ENCODE data around the gene UGDH. TPM values are rescaled to one million over a fixed set of nuclear protein-coding genes. Genes with fewer than 3 reads are reported as not detected.

The UGDH gene
- total and polyA plus RNA-seq, 2 of the 13 experiments (the other 11 are each of a cell fraction or from before 2014, with no cell fraction given): 99.0 to 384 TPM

DNA sequence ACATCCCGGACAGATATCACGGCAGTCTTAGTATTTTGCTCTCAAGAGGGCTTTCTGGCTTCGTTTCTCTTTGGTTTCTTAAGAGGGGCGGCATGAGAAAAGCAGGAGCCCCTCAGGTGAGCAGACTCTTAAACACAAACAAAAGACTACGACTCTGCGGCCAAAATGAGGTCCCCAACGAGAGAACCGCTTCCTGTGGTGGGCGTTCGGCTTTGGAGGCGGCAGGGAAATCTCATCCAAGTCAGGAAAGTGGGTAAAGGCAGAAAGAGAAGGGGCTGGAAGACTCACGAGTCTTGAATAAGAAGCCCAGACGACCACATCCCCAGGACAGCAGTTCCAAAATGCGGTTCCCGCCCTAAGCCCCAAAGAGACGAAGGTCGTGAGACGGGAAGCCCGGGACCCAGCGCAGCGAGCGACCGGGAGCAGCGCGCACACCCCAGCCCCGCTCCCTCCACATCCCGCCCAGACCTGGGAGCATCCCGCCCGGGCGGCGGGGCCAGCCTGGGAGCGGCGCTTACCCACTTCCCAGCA, 409 bp downstream of the UGDH start (continued):
- TF ChIP-seq, protein P1, sequence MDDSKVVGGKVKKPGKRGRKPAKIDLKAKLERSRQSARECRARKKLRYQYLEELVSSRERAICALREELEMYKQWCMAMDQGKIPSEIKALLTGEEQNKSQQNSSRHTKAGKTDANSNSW (CRISPR knock-in tag; IDR thresholded peaks at IDR 0.05; ENCODE audit: borderline replicate concordance): 0 out of 2 replicates have a peak, but pooled peaks have one; percentile 9
- TF ChIP-seq ZNF333 (CRISPR knock-in tag; IDR thresholded peaks at IDR 0.05; ENCODE audit: borderline replicate concordance) (0 out of 2 replicates have a peak, but pooled peaks have one; percentile 17), REL (CRISPR knock-in tag; conservative IDR thresholded peaks at IDR 0.05) (no peak), ZNF430 (CRISPR knock-in tag; IDR thresholded peaks at IDR 0.05) (no peak), JUND (CRISPR knock-in tag; IDR thresholded peaks at IDR 0.05) (peak; percentile 28; the same call in 1 of the 2 replicates), EEA1 (CRISPR knock-in tag; IDR thresholded peaks at IDR 0.05; ENCODE audit: borderline replicate concordance) (peak; percentile 31; the same call in 1 of the 2 replicates), BRD4 (CRISPR knock-in tag; IDR thresholded peaks at IDR 0.05) (peak; percentile 72), AGO2 (optimal IDR thresholded peaks at IDR 0.05; ENCODE audit: low read depth, low read length) (peak; percentile 99), ZNF17 (CRISPR knock-in tag; IDR thresholded peaks at IDR 0.05) (no peak), SRSF4 (IDR thresholded peaks at IDR 0.05; ENCODE audit: low read depth, low read length, poor library complexity, severe bottlenecking) (peak; percentile 66), ZNF75D (CRISPR knock-in tag; IDR thresholded peaks at IDR 0.05; ENCODE audit: borderline replicate concordance) (0 out of 2 replicates have a peak, but pooled peaks have one; percentile 59), ISX (CRISPR knock-in tag; conservative IDR thresholded peaks at IDR 0.05) (no peak), NCOA1 (CRISPR knock-in tag; IDR thresholded peaks at IDR 0.05) (0 out of 2 replicates have a peak, but pooled peaks have one; percentile 8), ZNF10 (CRISPR knock-in tag; IDR thresholded peaks at IDR 0.05; ENCODE audit: borderline replicate concordance, low read depth) (no peak), GLI4 (CRISPR knock-in tag; IDR thresholded peaks at IDR 0.05; ENCODE audit: borderline replicate concordance) (peak; percentile 24; the same call in 1 of the 2 replicates), HNRNPK (IDR thresholded peaks at IDR 0.05; ENCODE audit: low read depth, low read length, poor library complexity, severe bottlenecking) (no peak), ZSCAN25 (CRISPR knock-in tag; IDR thresholded peaks at IDR 0.05) (peak; percentile 6; the same call in 1 of the 2 replicates), ZNF713 (CRISPR knock-in tag; IDR thresholded peaks at IDR 0.05) (no peak), MAF1 (CRISPR knock-in tag; IDR thresholded peaks at IDR 0.05; ENCODE audit: borderline replicate concordance) (no peak), SOX13 (IDR thresholded peaks at IDR 0.05) (no peak), SOX13 (CRISPR knock-in tag; conservative IDR thresholded peaks at IDR 0.05 in 1 of 2, IDR thresholded peaks at IDR 0.05 in 1 of 2) (0 out of 4 replicates have a peak, but pooled peaks of 1 of the 2 experiments have one; percentile 55)
- TF ChIP-seq, protein P2, sequence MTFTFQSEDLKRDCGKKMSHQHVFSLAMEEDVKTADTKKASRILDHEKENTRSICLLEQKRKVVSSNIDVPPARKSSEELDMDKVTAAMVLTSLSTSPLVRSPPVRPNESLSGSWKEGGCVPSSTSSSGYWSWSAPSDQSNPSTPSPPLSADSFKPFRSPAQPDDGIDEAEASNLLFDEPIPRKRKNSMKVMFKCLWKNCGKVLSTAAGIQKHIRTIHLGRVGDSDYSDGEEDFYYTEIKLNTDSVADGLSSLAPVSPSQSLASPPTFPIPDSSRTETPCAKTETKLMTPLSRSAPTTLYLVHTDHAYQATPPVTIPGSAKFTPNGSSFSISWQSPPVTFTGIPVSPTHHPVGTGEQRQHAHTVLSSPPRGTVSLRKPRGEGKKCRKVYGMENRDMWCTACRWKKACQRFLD (CRISPR knock-in tag; IDR thresholded peaks at IDR 0.05; ENCODE audit: borderline replicate concordance): no peak
- TF ChIP-seq, protein P3, sequence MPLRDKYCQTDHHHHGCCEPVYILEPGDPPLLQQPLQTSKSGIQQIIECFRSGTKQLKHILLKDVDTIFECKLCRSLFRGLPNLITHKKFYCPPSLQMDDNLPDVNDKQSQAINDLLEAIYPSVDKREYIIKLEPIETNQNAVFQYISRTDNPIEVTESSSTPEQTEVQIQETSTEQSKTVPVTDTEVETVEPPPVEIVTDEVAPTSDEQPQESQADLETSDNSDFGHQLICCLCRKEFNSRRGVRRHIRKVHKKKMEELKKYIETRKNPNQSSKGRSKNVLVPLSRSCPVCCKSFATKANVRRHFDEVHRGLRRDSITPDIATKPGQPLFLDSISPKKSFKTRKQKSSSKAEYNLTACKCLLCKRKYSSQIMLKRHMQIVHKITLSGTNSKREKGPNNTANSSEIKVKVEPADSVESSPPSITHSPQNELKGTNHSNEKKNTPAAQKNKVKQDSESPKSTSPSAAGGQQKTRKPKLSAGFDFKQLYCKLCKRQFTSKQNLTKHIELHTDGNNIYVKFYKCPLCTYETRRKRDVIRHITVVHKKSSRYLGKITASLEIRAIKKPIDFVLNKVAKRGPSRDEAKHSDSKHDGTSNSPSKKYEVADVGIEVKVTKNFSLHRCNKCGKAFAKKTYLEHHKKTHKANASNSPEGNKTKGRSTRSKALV (CRISPR knock-in tag; IDR thresholded peaks at IDR 0.05): no peak
- TF ChIP-seq, protein P4, sequence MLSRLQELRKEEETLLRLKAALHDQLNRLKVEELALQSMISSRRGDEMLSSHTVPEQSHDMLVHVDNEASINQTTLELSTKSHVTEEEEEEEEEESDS (CRISPR knock-in tag; IDR thresholded peaks at IDR 0.05; ENCODE audit: borderline replicate concordance): no peak
- TF ChIP-seq, protein P5, sequence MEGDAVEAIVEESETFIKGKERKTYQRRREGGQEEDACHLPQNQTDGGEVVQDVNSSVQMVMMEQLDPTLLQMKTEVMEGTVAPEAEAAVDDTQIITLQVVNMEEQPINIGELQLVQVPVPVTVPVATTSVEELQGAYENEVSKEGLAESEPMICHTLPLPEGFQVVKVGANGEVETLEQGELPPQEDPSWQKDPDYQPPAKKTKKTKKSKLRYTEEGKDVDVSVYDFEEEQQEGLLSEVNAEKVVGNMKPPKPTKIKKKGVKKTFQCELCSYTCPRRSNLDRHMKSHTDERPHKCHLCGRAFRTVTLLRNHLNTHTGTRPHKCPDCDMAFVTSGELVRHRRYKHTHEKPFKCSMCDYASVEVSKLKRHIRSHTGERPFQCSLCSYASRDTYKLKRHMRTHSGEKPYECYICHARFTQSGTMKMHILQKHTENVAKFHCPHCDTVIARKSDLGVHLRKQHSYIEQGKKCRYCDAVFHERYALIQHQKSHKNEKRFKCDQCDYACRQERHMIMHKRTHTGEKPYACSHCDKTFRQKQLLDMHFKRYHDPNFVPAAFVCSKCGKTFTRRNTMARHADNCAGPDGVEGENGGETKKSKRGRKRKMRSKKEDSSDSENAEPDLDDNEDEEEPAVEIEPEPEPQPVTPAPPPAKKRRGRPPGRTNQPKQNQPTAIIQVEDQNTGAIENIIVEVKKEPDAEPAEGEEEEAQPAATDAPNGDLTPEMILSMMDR (CRISPR knock-in tag; IDR thresholded peaks at IDR 0.05): no peak
